NB4 (cell line): Measurements from ENCODE around the gene WNT7A.

Experiments used
- DNase-seq: peaks from one replicate; pipeline ENCODE4 v3.0.0; 2010; ENCODE audit warnings: low read depth
- H3K4me3 ChIP-seq: one replicate; pipeline ENCODE4 v1.5.1; 2011; ENCODE audit warnings: mild to moderate bottlenecking, low read depth, low read length, moderate library complexity
- CTCF ChIP-seq: IDR thresholded peaks from one replicate; pipeline ENCODE4 v1.5.1; 2012; ENCODE audit warnings: low read depth, low read length
- MAX ChIP-seq: IDR thresholded peaks from 2 replicates; pipeline ENCODE4 v1.6.1; 2011; ENCODE audit warnings: low read depth, low read length
- MYC ChIP-seq: IDR thresholded peaks from 2 replicates; pipeline ENCODE4 v1.6.1; 2011; ENCODE audit warnings: low read depth, low read length
- POLR2A ChIP-seq: IDR thresholded peaks from 2 replicates; pipeline ENCODE4 v1.6.1; 2011; ENCODE audit warnings: mild to moderate bottlenecking; ENCODE audit not compliant: insufficient read length; ENCODE audit errors: extremely low read depth

The WNT7A gene

GRCh38 chr3:13794322-13794721, 85.5 kb downstream of the WNT7A start:
- no peak overlapping the region for H3K4me3 ChIP-seq
- no peak for DNase-seq
- TF ChIP-seq POLR2A = no peak
- no peak for TF ChIP-seq MAX
- TF ChIP-seq CTCF = no peak
- no peak for TF ChIP-seq MYC

GRCh38 chr3:13793451-13793850, 86.4 kb downstream of the WNT7A start:
- no peak for TF ChIP-seq CTCF
- TF ChIP-seq MYC = no peak
- no peak for TF ChIP-seq POLR2A
- no peak for TF ChIP-seq MAX
- no peak overlapping the region for H3K4me3 ChIP-seq
- no peak for DNase-seq

GRCh38 chr3:13792512-13793371, 87.1 kb downstream of the WNT7A start:
- H3K4me3 ChIP-seq = no peak overlapping the region
- TF ChIP-seq MYC (no peak), CTCF (no peak), MAX (no peak), POLR2A (no peak)
- DNase-seq = no peak

GRCh38 chr3:13792051-13792490, 87.8 kb downstream of the WNT7A start:
- TF ChIP-seq CTCF (no peak), MYC (no peak)
- no peak overlapping the region for H3K4me3 ChIP-seq
- no peak for DNase-seq

DNA sequence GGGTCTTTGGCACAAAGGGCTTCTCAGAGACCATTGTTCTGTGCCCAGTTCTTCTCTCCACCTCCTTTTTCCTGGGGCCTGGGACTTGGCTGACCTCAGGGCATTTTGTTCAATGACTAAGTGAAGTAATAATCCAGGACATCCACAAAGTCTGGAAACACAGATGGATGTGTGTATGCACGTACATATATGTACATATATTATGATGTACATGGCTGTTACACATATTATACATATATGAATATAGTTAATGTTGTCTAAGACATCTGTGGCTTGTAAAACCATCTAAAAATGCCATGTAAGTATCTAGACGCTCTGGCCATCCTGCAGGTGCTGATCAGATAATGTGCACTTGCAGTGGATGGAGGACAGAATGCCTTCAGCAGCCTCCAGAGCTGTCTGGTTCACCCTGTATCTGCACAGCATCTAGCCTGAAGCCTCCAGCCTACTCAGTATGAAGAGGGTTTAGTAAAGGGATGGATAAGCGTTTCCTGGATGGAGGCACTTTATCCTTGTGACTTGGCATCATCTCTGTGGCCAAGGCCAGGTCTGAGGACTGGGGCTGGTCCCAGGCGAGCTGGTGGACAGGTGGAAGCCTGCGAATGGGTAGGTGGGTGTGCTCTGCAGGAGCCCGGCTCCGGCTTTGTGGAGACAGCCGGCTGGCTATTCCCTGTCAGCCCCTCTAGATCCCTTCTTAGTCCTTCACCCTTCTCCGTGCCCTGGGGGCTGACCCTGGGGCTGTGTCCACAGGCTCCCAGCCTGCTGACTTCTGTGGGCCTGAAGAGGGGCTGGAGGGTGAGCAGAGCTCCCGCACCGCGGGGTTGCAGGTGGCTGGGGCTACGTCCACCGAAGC, 88.4 kb downstream of the WNT7A start:
- no peak for DNase-seq
- H3K4me3 ChIP-seq = no peak overlapping the region
- TF ChIP-seq MYC (no peak), CTCF (no peak), POLR2A (no peak), MAX (no peak)
